Measurements from ENCODE around the gene ASTN2. TPM values are rescaled to one million over a fixed set of nuclear protein-coding genes. Genes with fewer than 3 reads are reported as not detected.

Gene ASTN2
- total and polyA plus RNA-seq, 2 experiments from 2014 or later: 7.0 to 24.6 TPM

GRCh38 chr9:116448431-116448830, 966.4 kb downstream of the ASTN2 start (continued):
- TF ChIP-seq ZNF462 (CRISPR knock-in tag; IDR thresholded peaks at IDR 0.05) (no peak), JUNB (IDR thresholded peaks at IDR 0.05; ENCODE audit: unreplicated experiment) (no peak), REST (IDR thresholded peaks at IDR 0.05; ENCODE audit: unreplicated experiment) (no peak), ETS1 (IDR thresholded peaks at IDR 0.05) (no peak), CTCF (conservative IDR thresholded peaks at IDR 0.05; ENCODE audit: low read depth in 2 of 2) (no peak), EZH2 (IDR thresholded peaks at IDR 0.05; ENCODE audit: low read depth, unreplicated experiment) (no peak)

Measured in GM23338 (cell line).